H1 (cell line): ENCODE results near the gene WNT9A. TPM values are rescaled to one million over a fixed set of nuclear protein-coding genes. Genes with fewer than 3 reads are reported as not detected.

Experiments used
- CEBPB ChIP-seq: IDR thresholded peaks from 2 replicates; pipeline ENCODE4 v1.6.1; 2012; ENCODE audit warnings: low read depth, low read length
- CHD1 ChIP-seq: IDR thresholded peaks from 2 replicates; pipeline ENCODE4 v1.6.1; 2012; ENCODE audit warnings: low read depth, low read length, improper control_type of control experiment
- EZH2 ChIP-seq: fragments of 200-600 bp; sonication (generic); IDR thresholded peaks from 2 replicates; pipeline ENCODE4 v1.7.1; 2012; ENCODE audit warnings: low read depth, mild to moderate bottlenecking, moderate library complexity, low read length, inconsistent platforms; ENCODE audit not compliant: severe bottlenecking
- GTF2F1 ChIP-seq: IDR thresholded peaks from 2 replicates; pipeline ENCODE4 v1.6.1; 2012; ENCODE audit warnings: low read depth, low read length, improper control_type of control experiment, borderline replicate concordance
- POLR2AphosphoS5 ChIP-seq: IDR thresholded peaks from 2 replicates; pipeline ENCODE4 v1.6.1; 2011; ENCODE audit warnings: low read depth, low read length
- RXRA ChIP-seq: IDR thresholded peaks from 2 replicates; pipeline ENCODE4 v1.6.1; 2011; ENCODE audit warnings: low read depth, mild to moderate bottlenecking, low read length, moderate library complexity; ENCODE audit not compliant: insufficient read depth
- SIX5 ChIP-seq: IDR thresholded peaks from 2 replicates; pipeline ENCODE4 v1.6.1; 2011; ENCODE audit warnings: mild to moderate bottlenecking, low read depth, low read length
- polyA plus RNA-seq, 7 experiments: library from polyadenylated mRNA; depleted of rRNA in 3 of 7; stranded (reverse) in 5 of 7; unstranded in 2 of 7; fragments of >200 nt in 5 of 7; fragments of 200-250 nt in 2 of 7; gene quantifications; 1 replicate in 5 of 7; 2 replicates in 1 of 7; 4 replicates in 1 of 7; pipeline versions ENCODE4 v1.2.1 to v1.2.3, GENCODE V29; 2011 to 2013; ENCODE audit warnings: missing spikeins in 2 of 7, mixed read lengths in 2 of 7
- total RNA-seq: library from RNA; stranded (reverse); fragmentation: NEBNext Ultra II Directional; extraction: Animal tissue kit (Norgen Biotek cat#: 25700); gene quantifications from 2 replicates; pipeline ENCODE4 v1.2.1, GENCODE V29; 2021
- TF ChIP-seq, protein P1 (sequence below): IDR thresholded peaks from 2 replicates; pipeline ENCODE4 v1.6.1; 2012; ENCODE audit warnings: low read length, inconsistent platforms
- TF ChIP-seq, protein P2 (sequence below): IDR thresholded peaks from 2 replicates; pipeline ENCODE4 v1.6.1; 2012; ENCODE audit warnings: inconsistent platforms

Gene WNT9A
- total and polyA plus RNA-seq, 2 of the 8 experiments (the other 6 are each of a cell fraction or from before 2014, with no cell fraction given), result 1.1 to 1.5 TPM

DNA sequence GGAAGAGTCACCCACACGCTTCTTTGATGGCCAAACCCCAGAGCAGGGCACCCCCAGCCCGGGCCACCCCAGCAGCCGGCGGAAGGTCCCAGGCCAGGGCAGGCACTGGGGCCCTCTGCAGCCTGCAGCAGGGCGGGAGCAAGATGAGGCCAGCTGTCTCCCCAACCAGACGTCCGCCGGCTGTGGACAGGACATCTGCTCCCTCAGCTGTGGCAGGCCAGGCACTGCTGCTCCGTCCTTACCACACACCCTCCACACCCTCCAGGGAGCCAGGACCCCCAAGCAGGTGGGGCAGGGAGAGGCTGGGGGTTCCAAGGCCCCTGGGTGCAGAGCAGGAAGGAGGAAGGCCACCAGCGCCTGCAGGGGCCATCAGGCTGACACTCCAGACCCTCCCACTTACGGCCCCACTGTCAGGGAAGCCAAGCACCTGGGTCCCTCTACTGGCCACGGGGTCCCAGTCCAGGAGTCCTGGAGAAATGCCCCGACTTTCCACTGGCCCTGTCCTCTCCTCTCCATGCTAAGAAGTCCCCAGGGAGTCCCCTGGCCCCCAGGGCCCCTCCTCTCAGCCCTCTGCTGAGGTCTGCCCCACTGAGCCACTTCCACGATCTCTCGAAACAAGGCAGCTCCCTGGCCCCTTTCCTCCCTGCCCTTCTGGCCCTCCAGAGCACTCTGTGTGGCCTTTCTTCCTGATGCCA is 5.6 kb downstream of the WNT9A start (continued):
- TF ChIP-seq, protein P1, sequence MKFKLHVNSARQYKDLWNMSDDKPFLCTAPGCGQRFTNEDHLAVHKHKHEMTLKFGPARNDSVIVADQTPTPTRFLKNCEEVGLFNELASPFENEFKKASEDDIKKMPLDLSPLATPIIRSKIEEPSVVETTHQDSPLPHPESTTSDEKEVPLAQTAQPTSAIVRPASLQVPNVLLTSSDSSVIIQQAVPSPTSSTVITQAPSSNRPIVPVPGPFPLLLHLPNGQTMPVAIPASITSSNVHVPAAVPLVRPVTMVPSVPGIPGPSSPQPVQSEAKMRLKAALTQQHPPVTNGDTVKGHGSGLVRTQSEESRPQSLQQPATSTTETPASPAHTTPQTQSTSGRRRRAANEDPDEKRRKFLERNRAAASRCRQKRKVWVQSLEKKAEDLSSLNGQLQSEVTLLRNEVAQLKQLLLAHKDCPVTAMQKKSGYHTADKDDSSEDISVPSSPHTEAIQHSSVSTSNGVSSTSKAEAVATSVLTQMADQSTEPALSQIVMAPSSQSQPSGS, result no peak
- TF ChIP-seq, protein P2, sequence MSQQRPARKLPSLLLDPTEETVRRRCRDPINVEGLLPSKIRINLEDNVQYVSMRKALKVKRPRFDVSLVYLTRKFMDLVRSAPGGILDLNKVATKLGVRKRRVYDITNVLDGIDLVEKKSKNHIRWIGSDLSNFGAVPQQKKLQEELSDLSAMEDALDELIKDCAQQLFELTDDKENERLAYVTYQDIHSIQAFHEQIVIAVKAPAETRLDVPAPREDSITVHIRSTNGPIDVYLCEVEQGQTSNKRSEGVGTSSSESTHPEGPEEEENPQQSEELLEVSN, result no peak
- no peak for TF ChIP-seq CHD1
- TF ChIP-seq CEBPB, result no peak
- no peak for TF ChIP-seq RXRA
- no peak for TF ChIP-seq SIX5
- no peak for TF ChIP-seq GTF2F1
- TF ChIP-seq EZH2, result no peak
- no peak for TF ChIP-seq POLR2AphosphoS5
